Right lobe of liver (tissue), 6 donors: Measurements from ENCODE around the gene BTLA. TPM values are rescaled to one million over a fixed set of nuclear protein-coding genes. Genes with fewer than 3 reads are reported as not detected.

Source experiments
- ATAC-seq, 4 donors: fragments of 200-7000 bp; cut with Tn5 transposase; one replicate each; pipeline ENCODE4 v1.9.1; 2020; ENCODE audit warnings: mild to moderate bottlenecking in 4 of 4, moderate library complexity in 4 of 4
- DNase-seq, 3 donors: peaks; one replicate each; pipeline ENCODE4 v3.0.0-alpha.2; 2020
- H3K27ac ChIP-seq, 3 donors: fragments of 200-600 bp; one replicate each; pipeline ENCODE4 v1.8.0; 2022
- H3K27me3 ChIP-seq, 2 donors: fragments of 200-600 bp; one replicate each; pipeline ENCODE4 v1.8.0; 2022
- H3K36me3 ChIP-seq, 4 donors: fragments of 200-600 bp; sonication (generic) in 1 of 4; one replicate each; pipeline versions ENCODE4 v1.5.1 to v1.8.0; 2017 to 2022; ENCODE audit warnings: control low read depth in 1 of 4
- H3K4me1 ChIP-seq, 4 donors: fragments of 200-600 bp; sonication (generic) in 1 of 4; one replicate each; pipeline versions ENCODE4 v1.5.1 to v1.8.0; 2017 to 2022; ENCODE audit warnings: control low read depth in 1 of 4
- H3K4me3 ChIP-seq, 3 donors: fragments of 200-600 bp; one replicate each; pipeline ENCODE4 v1.8.0; 2022
- H3K9me3 ChIP-seq, 4 donors: fragments of 200-600 bp; sonication (generic) in 1 of 4; one replicate each; pipeline versions ENCODE4 v1.5.1 to v1.8.0; 2017 to 2022; ENCODE audit warnings: control low read depth in 1 of 4
- POLR2A ChIP-seq: fragments of 450-650 bp; IDR thresholded peaks from one replicate; pipeline ENCODE4 v1.6.1; 2017; ENCODE audit warnings: antibody characterized with exemption, mild to moderate bottlenecking
- WGBS: methylation state at CpG from one replicate; pipeline ENCODE4 v1.1.6; 2018; ENCODE audit warnings: low coverage, low lambda C conversion rate; ENCODE audit not compliant: insufficient coverage; ENCODE audit errors: missing lambda C conversion rate; 5-methylcytosine and 5-hydroxymethylcytosine counted together
- intact Hi-C, 2 donors: fragments of 100-400 bp; cut with DNase I; formaldehyde crosslinking; loops; one replicate each; pipeline versions ENCODE4 v1.11.2 to v1.14.1; 2022
- long read RNA-seq: library from polyadenylated mRNA; unstranded; transcript quantifications from one replicate; pipeline ENCODE4 v2.0.0, GENCODE V29; 2019
- total RNA-seq, 6 experiments: library from RNA; depleted of rRNA in 2 of 6; stranded (reverse); fragments of >200 nt in 2 of 6; fragmentation: NEBNext Ultra II Directional in 3 of 6; extraction: Animal tissue kit (Norgen Biotek cat#: 25700) in 3 of 6; gene quantifications; one replicate each; pipeline versions ENCODE4 v1.1.0 to v1.2.4, GENCODE V29; 2016 to 2023
- TF ChIP-seq, protein P1 (sequence below), 4 donors: fragments of 200-600 bp in 3 of 4; fragments of 450-650 bp in 1 of 4; IDR thresholded peaks; one replicate each; pipeline versions ENCODE4 v1.5.1 to v1.8.0; 2016 to 2022; ENCODE audit warnings: antibody characterized with exemption in 4 of 4, mild to moderate bottlenecking in 2 of 4
- donor health status: DM: no; HTN: yes; CAD: no.
- donor health status: DM: no; HTN: no; CAD: no.
- donor health status: DM: no; HTN: no; CAD: no.
- donor health status: DM: no; HTN: yes; CAD: no.
- donor health status: DM: no; HTN: yes; CAD: no.

Gene BTLA
- total RNA-seq = under 1 TPM in 4 of 6 experiments, not detected in 2; 0.24 to 0.61 (median 0.36) TPM
- long read RNA-seq = 0 reads

- no peak for DNase-seq
- WGBS = 67% methylated on average over 12 of the region's 12 CpGs
- Histone ChIP-seq H3K9me3 (no peaks in the 10 kb centered on the region), H3K27ac (no peak within 1 kb of the TSS), H3K4me3 (no peak within 1 kb of the TSS), H3K4me1 (no peaks in the 10 kb centered on the region), H3K27me3 (no peaks in the 10 kb centered on the region), H3K36me3 (no peaks in the 10 kb centered on the region)
- no peak for ATAC-seq
- TF ChIP-seq, protein P1, sequence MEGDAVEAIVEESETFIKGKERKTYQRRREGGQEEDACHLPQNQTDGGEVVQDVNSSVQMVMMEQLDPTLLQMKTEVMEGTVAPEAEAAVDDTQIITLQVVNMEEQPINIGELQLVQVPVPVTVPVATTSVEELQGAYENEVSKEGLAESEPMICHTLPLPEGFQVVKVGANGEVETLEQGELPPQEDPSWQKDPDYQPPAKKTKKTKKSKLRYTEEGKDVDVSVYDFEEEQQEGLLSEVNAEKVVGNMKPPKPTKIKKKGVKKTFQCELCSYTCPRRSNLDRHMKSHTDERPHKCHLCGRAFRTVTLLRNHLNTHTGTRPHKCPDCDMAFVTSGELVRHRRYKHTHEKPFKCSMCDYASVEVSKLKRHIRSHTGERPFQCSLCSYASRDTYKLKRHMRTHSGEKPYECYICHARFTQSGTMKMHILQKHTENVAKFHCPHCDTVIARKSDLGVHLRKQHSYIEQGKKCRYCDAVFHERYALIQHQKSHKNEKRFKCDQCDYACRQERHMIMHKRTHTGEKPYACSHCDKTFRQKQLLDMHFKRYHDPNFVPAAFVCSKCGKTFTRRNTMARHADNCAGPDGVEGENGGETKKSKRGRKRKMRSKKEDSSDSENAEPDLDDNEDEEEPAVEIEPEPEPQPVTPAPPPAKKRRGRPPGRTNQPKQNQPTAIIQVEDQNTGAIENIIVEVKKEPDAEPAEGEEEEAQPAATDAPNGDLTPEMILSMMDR (IDR thresholded peaks at IDR 0.05) = no peak
- TF ChIP-seq POLR2A = no peak
- intact Hi-C loops = no loop called here
Measured at GRCh38 chr3:112498914-112499711, at the start of gene BTLA. Gene BTLA, minus strand, starts transcription at chr3:112499472. Its CDS starts 114 bp downstream, at chr3:112499358.

GRCh38 chr3:112546216-112546759, 47.0 kb upstream of the BTLA start:
- 91% methylated on average over 5 of the region's 5 CpGs for WGBS
- DNase-seq (no peak), ATAC-seq (no peak)
- no peak overlapping the region for H3K27ac ChIP-seq
- TF ChIP-seq, protein P1 (IDR thresholded peaks at IDR 0.05) = no peak
- no peak for TF ChIP-seq POLR2A
- H3K4me1 ChIP-seq = no peaks in the 10 kb centered on the region
- intact Hi-C loops = no loop called here
- peaks cover 0 to 42% (median 10%) of the 10 kb centered on the region in 4 donors for H3K36me3 ChIP-seq
- H3K9me3 ChIP-seq = no peaks in the 10 kb centered on the region
- no peaks in the 10 kb centered on the region for H3K27me3 ChIP-seq
- H3K4me3 ChIP-seq = no peak overlapping the region

DNA sequence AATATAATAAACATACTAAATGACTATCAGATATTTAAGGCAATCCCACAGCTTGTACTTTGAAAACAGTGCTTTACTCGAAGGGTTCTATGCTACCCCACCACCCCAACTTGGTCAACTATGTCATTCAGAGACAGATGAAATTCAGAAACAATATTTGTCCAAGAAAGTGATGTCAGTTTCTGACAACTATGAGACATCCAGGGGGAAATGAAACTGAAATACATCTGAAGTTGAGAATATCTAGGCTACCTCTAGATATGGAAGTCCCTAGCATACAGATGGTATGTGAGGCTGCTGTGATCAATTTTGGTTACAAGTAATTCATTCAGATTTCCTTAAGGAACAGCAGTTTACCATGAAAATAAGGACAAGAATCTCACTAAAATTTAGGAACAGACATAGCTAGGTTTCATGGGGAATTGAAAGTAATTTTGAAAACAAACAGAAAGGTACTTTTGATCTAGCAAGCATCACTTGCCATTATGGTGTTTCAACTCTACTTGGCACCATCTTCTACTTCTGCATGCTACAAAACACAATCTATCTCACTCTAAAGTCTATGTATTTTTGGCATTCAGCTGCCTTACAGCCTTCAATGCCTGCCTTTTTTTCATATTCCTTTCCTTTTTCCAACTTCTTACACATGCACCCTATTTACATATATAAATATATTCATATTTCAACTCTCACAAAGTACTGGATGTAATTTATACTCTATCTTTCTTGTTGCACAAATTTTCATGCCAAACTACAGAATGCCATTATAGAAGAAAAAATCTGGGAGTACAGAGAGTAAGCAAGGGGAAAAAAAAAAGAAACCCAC, 40.8 kb upstream of the BTLA start:
- Histone ChIP-seq H3K27ac (no peak overlapping the region), H3K4me3 (no peak overlapping the region), H3K9me3 (no peaks in the 10 kb centered on the region), H3K27me3 (no peaks in the 10 kb centered on the region), H3K36me3 (peaks cover 0 to 35% (median 11%) of the 10 kb centered on the region in 4 donors), H3K4me1 (no peaks in the 10 kb centered on the region)
- DNase-seq (no peak), ATAC-seq (no peak)
- TF ChIP-seq, protein P1 (IDR thresholded peaks at IDR 0.05) = no peak
- no peak for TF ChIP-seq POLR2A
- intact Hi-C loops = no loop called here
- WGBS = 91% methylated on average over 1 of the region's 1 CpG

GRCh38 chr3:112531358-112531781, 32.1 kb upstream of the BTLA start:
- no peak for DNase-seq
- TF ChIP-seq, protein P1 (IDR thresholded peaks at IDR 0.05) = peak; percentile 39 to 53 (median 51)
- TF ChIP-seq POLR2A = no peak
- peak in 3 of 4 donors; percentile 26 to 53 (median 36) for ATAC-seq
- no peak overlapping the region for H3K27ac ChIP-seq
- no peaks in the 10 kb centered on the region for H3K9me3 ChIP-seq
- no peak overlapping the region for H3K4me3 ChIP-seq
- 0% methylated on average over 1 of the region's 1 CpG for WGBS
- peaks cover 0 to 61% (median 15%) of the 10 kb centered on the region in 4 donors for H3K36me3 ChIP-seq
- H3K27me3 ChIP-seq = no peaks in the 10 kb centered on the region
- H3K4me1 ChIP-seq = no peaks in the 10 kb centered on the region
- intact Hi-C loops = no loop called here
